ENCODE results near the gene MEIS2. TPM values are rescaled to one million over a fixed set of nuclear protein-coding genes. Genes with fewer than 3 reads are reported as not detected.

Gene MEIS2
- total RNA-seq, 2 donors from 2014 or later: 54.0 to 55.2 TPM

DNA sequence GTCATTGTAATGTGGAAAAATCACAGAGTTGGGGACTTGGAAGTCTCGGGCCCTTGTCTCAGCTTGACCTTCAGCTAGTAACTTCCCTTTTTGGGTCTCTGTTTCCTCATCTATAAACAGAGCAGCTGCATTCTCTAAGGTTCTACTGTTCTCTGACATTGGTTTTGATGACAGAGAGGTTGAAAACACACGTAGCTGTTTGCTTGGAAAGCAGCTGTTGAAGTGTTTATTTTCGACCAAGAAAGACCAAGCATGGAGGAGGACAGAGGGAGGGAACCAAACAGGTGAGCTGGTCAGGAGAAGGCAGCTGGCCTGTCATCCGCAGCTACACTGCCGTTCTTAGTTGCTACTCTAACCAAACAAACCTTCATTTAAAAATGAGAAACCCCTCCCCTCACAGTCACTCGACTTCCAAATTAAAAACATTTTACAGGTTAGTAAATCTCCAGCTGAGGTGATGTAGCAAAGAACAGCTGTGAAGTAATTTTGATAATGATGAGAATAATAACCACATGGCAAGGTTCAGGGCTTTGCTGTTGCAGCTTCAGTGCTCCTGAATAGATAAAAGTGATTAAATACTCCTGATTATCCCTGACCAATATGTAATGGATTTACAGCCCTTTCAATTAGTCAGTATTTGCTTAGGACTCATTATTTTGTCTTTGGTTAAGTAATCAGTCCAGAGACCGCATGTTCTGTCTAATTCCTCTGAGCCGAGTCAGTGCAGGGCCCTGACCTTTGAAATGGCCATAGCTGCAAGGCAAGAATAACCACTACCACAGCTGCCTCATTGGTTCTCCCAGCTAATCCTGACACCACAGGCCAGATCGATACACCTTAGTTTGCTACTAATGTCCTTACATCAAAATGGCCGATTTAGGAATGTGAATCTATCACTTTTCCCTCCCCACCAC lies 65.3 kb downstream of the MEIS2 start:
- intact Hi-C loops (cut with DNase I): no loop called here
- DNase-seq (ENCODE audit: low spot score): no peak

- intact Hi-C loops (cut with DNase I): no loop called here
- no peak for DNase-seq (ENCODE audit: low spot score)
These were observed 66.0 kb downstream of the MEIS2 start for GRCh38 chr15:37034392-37034791.

DNA sequence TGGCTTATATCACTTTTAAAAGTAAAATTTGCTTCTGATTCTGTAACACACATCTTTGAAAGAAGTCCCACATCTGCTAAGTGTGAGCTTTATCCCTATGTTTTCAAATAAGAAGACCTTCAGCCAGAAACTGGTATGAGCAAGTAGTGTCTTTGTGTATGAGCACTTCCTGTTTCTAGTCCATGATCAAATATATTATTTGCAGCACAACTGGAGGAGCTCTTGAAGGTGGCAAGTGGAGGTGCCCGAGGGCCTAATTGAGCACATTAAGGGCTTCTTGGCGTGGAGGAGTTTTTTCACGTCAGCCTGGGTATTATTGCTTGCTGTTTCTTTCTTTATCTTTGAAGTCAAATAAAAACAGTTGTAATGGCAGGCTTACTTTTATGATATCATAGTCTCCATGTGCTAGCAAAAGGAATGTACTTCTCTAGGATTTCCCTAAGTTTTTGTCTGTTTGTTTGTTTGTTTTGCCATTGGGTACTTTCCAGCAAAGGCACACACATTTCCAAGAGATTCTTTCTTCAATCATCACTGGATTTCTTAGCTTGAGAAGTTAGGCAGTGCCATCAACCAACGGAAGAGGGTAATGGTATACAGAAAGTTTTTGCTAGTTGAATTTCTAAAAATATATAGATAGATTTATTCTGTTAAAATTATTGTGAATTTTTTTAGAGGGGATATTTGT lies 68.1 kb downstream of the MEIS2 start:
- intact Hi-C loops (cut with DNase I): no loop called here
- no peak for DNase-seq (ENCODE audit: low spot score)

DNA sequence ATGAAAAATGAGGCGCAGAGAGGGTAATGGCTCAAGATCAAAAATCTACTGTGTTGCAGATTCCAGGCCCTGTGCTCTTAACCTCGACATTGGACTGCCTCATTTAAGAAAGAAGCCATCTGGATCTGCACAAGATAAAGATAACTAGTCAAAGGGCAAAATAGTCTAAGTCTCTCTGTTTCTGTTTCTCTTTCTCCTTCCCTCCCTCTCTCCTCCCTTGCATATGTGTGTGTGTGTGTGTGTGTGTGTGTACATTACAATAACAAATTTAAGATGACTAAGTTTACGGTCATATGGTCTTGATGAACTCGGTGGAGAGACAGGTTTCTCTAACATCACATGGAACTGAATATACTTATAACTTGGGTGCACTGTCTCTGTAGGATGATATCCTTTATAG lies 69.2 kb downstream of the MEIS2 start:
- DNase-seq (ENCODE audit: low spot score): no peak
- intact Hi-C loops (cut with DNase I): no loop called here

DNA sequence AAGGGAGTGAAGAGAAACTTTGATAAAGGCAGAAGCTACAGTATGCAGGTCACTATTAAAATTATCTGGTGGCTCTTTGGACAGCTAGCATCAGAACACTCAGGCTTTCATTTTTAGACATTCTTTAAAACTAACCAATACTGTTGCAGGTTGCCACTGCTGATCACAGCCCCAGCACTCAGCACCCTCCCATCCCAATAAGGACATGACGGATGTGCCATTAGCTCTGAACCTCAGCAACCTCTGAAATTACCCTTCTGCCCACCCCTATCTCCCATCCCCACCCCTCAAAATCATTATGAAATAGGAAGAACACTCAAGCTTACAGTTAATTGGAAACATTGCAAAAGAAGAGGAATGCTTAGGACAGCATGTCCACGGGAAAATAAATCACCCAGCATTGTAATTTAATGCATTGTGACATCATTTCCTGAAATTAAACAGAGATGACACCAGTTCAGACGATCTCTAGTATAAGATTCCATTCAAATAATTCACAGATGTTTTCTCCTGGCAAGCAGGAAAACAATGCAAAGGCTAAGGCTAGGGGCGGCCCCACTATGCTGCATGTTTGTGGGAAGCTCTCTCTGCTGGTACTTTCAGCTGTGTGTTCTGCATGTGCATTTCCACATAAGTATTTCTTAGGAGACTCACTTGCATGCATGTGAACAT lies 71.6 kb downstream of the MEIS2 start:
- intact Hi-C loops (cut with DNase I): loop anchor here in 1 of 2 donors (10.0 kb wide), 1 partner anchor 66 kb away; no protein-coding TSS in a partner anchor
- DNase-seq (ENCODE audit: low spot score): no peak

DNA sequence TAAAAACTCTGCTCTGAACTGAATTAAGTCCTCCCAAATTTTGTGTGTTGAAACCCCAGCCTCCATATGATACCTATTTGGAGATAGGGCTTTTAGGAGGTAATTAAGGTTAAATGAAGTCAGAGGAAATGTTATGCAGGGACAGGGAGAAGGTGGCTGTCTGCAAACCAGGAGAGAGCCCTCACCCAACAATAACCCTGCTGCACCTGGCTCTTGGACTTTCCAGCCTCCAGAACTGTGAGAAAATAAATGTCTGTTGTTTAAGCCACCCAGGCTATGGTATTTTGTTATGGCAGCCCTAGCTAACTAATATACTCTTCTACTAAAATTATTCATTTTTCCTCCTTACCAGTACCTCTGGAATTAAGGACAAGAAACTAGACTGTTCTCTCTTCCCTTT lies 79.5 kb downstream of the MEIS2 start:
- no peak for DNase-seq (ENCODE audit: low spot score)
- intact Hi-C loops (cut with DNase I): loop anchor here (5.0 to 10.0 kb wide), 2 partner anchors 74 to 76 kb away; no protein-coding TSS in a partner anchor

DNA sequence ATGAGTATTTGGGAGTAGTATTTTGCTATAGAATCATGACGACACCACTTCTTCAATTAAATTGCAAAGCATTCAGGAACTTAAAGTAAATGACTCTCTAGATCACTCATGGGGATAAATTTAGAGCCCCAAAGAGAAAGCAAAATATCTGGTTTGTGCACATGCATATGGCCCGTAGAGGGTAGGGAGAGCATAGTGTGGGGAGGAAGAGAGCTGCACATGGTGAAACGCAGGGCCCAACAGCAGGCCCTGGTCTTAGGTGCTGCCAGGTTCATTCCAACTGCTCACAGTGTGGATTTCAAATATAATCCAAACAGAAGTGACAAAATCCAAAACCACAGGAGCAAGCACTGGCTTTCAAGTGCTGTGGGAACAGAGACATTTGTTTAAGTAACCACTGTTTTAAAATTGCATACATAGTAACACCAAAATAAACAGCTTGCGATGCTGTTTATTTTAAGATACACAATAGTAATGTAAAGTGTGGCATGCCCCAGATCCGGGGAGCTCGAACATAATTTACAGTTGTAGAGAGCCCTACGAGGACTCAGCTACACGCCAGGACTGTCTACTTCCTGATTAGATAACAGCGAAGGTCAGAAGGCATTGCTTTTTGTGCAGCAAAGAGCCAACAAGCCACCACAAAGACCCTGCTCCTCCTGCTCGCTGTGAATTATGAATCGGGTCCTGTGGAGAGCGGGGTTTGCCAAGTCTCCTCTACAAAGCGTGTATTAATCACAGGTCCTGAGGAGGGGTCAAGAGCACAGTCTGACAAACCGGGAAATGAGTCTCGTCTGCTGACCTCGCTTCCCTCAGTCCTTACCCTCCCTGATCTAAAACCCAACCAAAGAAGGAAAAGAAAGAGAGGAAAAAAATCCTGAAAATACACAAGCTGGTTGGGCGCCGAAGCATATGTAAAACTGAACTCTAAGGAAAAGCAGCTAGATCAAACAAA lies 80.6 kb downstream of the MEIS2 start:
- no peak for DNase-seq (ENCODE audit: low spot score)
- intact Hi-C loops (cut with DNase I): loop anchor here (5.0 to 10.0 kb wide), 2 partner anchors 75 to 78 kb away; no protein-coding TSS in a partner anchor

- no peak for DNase-seq (ENCODE audit: low spot score)
- intact Hi-C loops (cut with DNase I): no loop called here
These were observed 83.2 kb downstream of the MEIS2 start for GRCh38 chr15:37017031-37017625.

DNA sequence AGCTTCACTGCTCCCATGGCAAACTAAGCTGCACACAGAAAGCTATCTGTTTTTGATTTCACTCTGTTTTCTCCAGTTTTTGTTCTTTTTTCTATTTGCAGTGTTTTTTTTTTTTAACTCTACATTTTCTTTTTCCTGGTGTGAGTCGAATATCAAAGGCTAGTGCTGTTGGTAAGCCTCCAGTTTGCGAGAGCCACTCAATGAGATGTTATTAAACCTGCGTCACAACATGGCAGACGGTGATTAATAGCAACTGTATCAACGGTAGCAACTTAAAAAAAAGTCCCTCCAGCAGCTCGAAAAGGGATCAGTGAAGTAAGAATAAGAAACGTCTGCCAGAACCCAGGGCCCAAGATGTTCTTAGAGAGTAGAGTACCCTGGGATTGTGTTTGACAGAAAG lies 84.1 kb downstream of the MEIS2 start:
- intact Hi-C loops (cut with DNase I): no loop called here
- no peak for DNase-seq (ENCODE audit: low spot score)

DNA sequence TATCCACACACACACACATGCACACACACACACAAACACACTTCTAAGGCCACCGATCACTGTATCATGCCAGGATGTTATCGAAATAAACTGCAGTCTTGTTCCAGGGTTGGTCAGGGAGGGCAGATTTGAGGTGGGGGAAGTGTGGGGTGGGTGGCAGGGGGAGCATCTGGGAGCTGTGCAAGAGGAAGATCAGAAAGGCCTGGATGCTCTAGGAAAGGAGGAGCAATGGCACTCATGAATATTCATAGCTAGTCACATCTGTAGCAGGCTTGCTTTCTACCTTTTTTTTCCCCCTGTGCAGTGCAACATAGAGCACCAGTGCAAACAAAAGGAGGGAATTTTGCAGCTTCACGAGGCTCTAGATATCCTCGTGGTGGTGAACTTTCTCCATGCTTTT lies 84.9 kb downstream of the MEIS2 start:
- intact Hi-C loops (cut with DNase I): no loop called here
- no peak for DNase-seq (ENCODE audit: low spot score)

- intact Hi-C loops (cut with DNase I): no loop called here
- DNase-seq (ENCODE audit: low spot score): no peak
These were observed 85.3 kb downstream of the MEIS2 start for GRCh38 chr15:37015035-37015434.

GRCh38 chr15:37014566-37014965 lies 85.8 kb downstream of the MEIS2 start:
- DNase-seq (ENCODE audit: low spot score): no peak
- intact Hi-C loops (cut with DNase I): no loop called here

GRCh38 chr15:37014137-37014536 lies 86.2 kb downstream of the MEIS2 start:
- DNase-seq (ENCODE audit: low spot score): no peak
- intact Hi-C loops (cut with DNase I): no loop called here

DNA sequence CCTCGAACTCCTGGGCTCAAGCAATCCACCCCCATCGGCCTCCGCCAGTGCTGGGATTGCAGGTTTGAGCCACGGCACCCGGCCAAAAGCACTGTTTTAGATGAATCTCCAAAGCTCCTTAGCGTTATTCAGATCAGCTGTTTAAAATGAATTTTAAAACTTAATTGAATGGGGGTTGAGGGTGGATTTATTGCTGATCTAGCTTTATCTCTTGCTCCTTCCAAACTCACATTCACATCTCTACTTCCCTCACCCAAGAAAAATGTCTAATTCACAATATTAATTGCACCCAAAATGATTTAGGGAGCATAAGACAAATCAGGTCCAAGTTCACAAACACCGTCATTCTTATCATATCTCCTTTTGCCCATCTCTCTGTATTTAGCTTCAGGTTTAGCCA lies 89.8 kb downstream of the MEIS2 start:
- DNase-seq (ENCODE audit: low spot score): no peak
- intact Hi-C loops (cut with DNase I): no loop called here

DNA sequence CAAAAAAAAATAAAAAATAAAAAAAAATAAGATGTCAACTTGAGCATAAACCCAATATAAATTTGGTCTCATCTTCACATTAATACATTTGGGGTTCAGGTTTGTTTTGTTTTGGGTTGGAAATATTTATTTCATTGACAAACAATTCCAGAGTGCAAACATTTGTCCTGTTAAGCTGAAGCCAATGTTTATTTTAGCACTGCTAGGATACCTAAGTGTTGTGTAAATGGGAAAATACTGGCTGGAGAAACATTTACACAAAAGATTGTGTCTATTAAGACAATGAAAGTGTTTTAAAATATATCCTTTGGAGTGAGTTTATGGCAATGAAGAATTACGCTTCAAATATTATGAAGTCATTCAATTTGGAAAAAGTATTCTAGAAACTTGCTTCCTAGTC lies 91.1 kb downstream of the MEIS2 start:
- intact Hi-C loops (cut with DNase I): no loop called here
- no peak for DNase-seq (ENCODE audit: low spot score)

- no peak for DNase-seq (ENCODE audit: low spot score)
- intact Hi-C loops (cut with DNase I): no loop called here
These were observed 92.1 kb downstream of the MEIS2 start for GRCh38 chr15:37008205-37008604.

- no peak for DNase-seq (ENCODE audit: low spot score)
- intact Hi-C loops (cut with DNase I): no loop called here
These were observed 93.0 kb downstream of the MEIS2 start for GRCh38 chr15:37007301-37007700.

DNA sequence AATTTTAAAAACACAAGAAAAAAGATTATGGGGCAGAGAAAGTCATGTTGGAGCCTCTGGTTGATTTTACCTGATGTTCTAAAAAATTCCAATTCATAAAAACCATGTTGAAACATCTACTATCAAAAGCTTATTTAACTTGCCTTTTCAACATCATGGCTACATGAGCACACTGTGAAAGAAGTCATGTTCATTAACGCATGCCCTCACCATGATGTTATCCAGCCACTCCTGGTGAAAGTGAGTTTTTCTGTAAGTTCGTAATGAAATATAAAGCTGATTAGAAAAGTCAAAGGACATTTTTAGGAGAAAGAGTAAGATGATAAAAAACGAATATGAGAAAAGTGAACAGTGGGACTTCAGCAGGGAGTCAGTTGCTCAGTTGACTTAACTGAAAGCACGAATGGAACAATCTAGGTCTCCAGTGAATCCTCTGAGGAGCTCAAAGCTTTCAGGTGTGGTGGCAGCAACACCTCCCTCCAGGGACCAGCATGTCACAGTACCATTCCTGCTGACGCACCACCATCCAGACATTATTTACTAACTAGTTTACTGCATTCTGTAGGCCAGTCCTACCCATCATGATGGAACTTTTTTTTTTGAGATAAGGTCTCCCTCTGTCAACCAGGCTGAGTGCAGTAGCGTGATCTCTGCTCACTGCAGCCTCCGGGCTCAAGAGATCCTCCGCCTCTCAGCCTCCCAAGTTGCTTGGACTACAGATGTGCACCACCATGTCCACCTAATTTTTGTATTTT lies 95.2 kb downstream of the MEIS2 start:
- intact Hi-C loops (cut with DNase I): no loop called here
- DNase-seq (ENCODE audit: low spot score): no peak

Measured in posterior vena cava (tissue), 2 donors.